ENCODE results near the gene ASMTL. TPM values are rescaled to one million over a fixed set of nuclear protein-coding genes. Genes with fewer than 3 reads are reported as not detected.

Gene ASMTL
- total RNA-seq, 1 experiment from 2014 or later: 51.8 TPM

Other genes starting within 250 kb of the ASMTL start
- 0.34 TPM in 1 of 2 replicates, not detected in the other for gene CRLF2, start 240.3 kb downstream of the ASMTL start, total RNA-seq (2014; rRNA removed; shearing (Covaris generic); ENCODE audit: low replicate concordance)
- gene CSF2RA, start 184.1 kb downstream of the ASMTL start, total RNA-seq (2014; rRNA removed; shearing (Covaris generic); ENCODE audit: low replicate concordance): 5.6 and 8.9 TPM in 2 replicates
- gene IL3RA, start 116.1 kb downstream of the ASMTL start, total RNA-seq (2014; rRNA removed; shearing (Covaris generic); ENCODE audit: low replicate concordance): not detected in 2 replicates
- 310 and 317 TPM in 2 replicates for gene SLC25A6, start 60.8 kb downstream of the ASMTL start, total RNA-seq (2014; rRNA removed; shearing (Covaris generic); ENCODE audit: low replicate concordance)
- gene P2RY8, start 84.3 kb upstream of the ASMTL start, total RNA-seq (2014; rRNA removed; shearing (Covaris generic); ENCODE audit: low replicate concordance): not detected in 2 replicates
- gene AKAP17A, start 138.7 kb upstream of the ASMTL start, total RNA-seq (2014; rRNA removed; shearing (Covaris generic); ENCODE audit: low replicate concordance): 15.9 and 20.6 TPM in 2 replicates
- not detected in 2 replicates for gene ASMT, start 162.2 kb upstream of the ASMTL start, total RNA-seq (2014; rRNA removed; shearing (Covaris generic); ENCODE audit: low replicate concordance)